SK-N-SH treated with all-trans-retinoic acid at 6 μM for 48 hours (cell line): ENCODE data around the gene CES5A.

Source experiments
- ESRRG ChIP-seq: fragments of 250-450 bp; sonication (Bioruptor Pico); IDR thresholded peaks from 2 replicates; pipeline ENCODE4 v1.6.1; 2021; ENCODE audit warnings: mild to moderate bottlenecking
- ISL1 ChIP-seq: fragments of 250-450 bp; sonication (Bioruptor Pico); IDR thresholded peaks from 2 replicates; pipeline ENCODE4 v2.1.2; 2022; ENCODE audit warnings: mild to moderate bottlenecking, moderate library complexity
- ZC3H10 ChIP-seq: fragments of 250-450 bp; sonication (Bioruptor Pico); IDR thresholded peaks from 2 replicates; pipeline ENCODE4 v1.5.1; 2021; ENCODE audit warnings: mild to moderate bottlenecking, moderate library complexity
- ZFP3 ChIP-seq: fragments of 250-450 bp; sonication (Bioruptor Pico); IDR thresholded peaks from 2 replicates; pipeline ENCODE4 v1.5.0; 2020; ENCODE audit warnings: mild to moderate bottlenecking, moderate library complexity
- ZNF70 ChIP-seq: fragments of 450-650 bp; formaldehyde crosslinking; IDR thresholded peaks from 2 replicates; pipeline ENCODE4 v1.5.0; 2020; ENCODE audit warnings: mild to moderate bottlenecking, moderate library complexity
- TF ChIP-seq, protein P1 (sequence below): fragments of 250-450 bp; sonication (Bioruptor Pico); IDR thresholded peaks from 2 replicates; pipeline ENCODE4 v1.5.0; 2020; ENCODE audit warnings: mild to moderate bottlenecking, moderate library complexity
- TF ChIP-seq, protein P2 (sequence below): fragments of 250-450 bp; sonication (Bioruptor Pico); IDR thresholded peaks from 2 replicates; pipeline ENCODE4 v1.8.0; 2020; ENCODE audit warnings: mild to moderate bottlenecking, moderate library complexity, borderline replicate concordance
- TF ChIP-seq, protein P3 (sequence below): fragments of 250-450 bp; sonication (Bioruptor Pico); IDR thresholded peaks from 2 replicates; pipeline ENCODE4 v1.5.1; 2021; ENCODE audit warnings: mild to moderate bottlenecking, moderate library complexity

DNA sequence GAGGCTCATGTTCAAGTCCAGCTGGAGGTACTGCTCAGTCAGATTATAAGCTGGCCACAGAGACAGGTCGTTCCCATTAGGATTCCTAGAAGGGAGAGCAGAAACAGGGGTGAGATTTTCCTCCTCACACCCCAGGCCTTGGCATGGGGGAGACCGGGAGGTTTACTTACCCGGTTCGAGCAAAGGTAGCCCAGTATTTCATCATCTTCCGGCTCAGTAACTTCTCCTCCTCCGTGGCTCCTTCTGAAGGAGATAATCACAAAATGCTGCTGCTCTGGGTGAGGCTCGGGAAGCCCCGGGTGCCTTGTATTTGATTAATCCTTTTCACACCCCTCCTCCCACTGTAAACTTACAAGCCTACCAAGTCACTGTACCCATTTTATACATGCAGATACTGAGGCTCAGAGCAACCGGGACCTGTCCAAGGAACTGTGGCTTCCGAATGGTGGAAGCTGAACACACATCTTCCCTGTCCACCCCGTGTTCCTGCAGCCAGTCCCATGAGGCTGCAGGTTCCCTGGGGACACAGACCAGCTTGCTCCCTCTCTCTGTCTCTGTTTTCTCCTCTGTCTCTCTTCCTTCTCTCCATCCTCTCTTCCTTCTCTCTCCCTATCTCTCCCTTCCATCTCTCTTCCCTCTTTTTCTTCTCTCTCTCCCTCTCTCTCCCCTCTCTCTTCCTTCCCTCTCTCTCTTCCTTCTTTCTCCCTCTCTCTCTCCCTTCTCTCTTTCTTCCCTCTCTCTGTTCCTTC, 28.4 kb downstream of the CES5A start:
- TF ChIP-seq, protein P1, sequence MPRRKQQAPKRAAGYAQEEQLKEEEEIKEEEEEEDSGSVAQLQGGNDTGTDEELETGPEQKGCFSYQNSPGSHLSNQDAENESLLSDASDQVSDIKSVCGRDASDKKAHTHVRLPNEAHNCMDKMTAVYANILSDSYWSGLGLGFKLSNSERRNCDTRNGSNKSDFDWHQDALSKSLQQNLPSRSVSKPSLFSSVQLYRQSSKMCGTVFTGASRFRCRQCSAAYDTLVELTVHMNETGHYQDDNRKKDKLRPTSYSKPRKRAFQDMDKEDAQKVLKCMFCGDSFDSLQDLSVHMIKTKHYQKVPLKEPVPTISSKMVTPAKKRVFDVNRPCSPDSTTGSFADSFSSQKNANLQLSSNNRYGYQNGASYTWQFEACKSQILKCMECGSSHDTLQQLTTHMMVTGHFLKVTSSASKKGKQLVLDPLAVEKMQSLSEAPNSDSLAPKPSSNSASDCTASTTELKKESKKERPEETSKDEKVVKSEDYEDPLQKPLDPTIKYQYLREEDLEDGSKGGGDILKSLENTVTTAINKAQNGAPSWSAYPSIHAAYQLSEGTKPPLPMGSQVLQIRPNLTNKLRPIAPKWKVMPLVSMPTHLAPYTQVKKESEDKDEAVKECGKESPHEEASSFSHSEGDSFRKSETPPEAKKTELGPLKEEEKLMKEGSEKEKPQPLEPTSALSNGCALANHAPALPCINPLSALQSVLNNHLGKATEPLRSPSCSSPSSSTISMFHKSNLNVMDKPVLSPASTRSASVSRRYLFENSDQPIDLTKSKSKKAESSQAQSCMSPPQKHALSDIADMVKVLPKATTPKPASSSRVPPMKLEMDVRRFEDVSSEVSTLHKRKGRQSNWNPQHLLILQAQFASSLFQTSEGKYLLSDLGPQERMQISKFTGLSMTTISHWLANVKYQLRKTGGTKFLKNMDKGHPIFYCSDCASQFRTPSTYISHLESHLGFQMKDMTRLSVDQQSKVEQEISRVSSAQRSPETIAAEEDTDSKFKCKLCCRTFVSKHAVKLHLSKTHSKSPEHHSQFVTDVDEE, result no peak
- TF ChIP-seq, protein P2, sequence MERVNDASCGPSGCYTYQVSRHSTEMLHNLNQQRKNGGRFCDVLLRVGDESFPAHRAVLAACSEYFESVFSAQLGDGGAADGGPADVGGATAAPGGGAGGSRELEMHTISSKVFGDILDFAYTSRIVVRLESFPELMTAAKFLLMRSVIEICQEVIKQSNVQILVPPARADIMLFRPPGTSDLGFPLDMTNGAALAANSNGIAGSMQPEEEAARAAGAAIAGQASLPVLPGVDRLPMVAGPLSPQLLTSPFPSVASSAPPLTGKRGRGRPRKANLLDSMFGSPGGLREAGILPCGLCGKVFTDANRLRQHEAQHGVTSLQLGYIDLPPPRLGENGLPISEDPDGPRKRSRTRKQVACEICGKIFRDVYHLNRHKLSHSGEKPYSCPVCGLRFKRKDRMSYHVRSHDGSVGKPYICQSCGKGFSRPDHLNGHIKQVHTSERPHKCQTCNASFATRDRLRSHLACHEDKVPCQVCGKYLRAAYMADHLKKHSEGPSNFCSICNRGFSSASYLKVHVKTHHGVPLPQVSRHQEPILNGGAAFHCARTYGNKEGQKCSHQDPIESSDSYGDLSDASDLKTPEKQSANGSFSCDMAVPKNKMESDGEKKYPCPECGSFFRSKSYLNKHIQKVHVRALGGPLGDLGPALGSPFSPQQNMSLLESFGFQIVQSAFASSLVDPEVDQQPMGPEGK (CRISPR knock-in tag), result no peak
- TF ChIP-seq ESRRG (CRISPR knock-in tag), result no peak
- no peak for TF ChIP-seq ZFP3 (CRISPR knock-in tag)
- TF ChIP-seq, protein P3, sequence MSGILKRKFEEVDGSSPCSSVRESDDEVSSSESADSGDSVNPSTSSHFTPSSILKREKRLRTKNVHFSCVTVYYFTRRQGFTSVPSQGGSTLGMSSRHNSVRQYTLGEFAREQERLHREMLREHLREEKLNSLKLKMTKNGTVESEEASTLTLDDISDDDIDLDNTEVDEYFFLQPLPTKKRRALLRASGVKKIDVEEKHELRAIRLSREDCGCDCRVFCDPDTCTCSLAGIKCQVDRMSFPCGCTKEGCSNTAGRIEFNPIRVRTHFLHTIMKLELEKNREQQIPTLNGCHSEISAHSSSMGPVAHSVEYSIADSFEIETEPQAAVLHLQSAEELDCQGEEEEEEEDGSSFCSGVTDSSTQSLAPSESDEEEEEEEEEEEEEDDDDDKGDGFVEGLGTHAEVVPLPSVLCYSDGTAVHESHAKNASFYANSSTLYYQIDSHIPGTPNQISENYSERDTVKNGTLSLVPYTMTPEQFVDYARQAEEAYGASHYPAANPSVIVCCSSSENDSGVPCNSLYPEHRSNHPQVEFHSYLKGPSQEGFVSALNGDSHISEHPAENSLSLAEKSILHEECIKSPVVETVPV (CRISPR knock-in tag), result no peak
- no peak for TF ChIP-seq ZNF70 (CRISPR knock-in tag)
- TF ChIP-seq ISL1 (CRISPR knock-in tag), result no peak
- TF ChIP-seq ZC3H10 (CRISPR knock-in tag), result no peak
